ENCODE results near the gene SERPINA7.

- TF ChIP-seq, protein P1, sequence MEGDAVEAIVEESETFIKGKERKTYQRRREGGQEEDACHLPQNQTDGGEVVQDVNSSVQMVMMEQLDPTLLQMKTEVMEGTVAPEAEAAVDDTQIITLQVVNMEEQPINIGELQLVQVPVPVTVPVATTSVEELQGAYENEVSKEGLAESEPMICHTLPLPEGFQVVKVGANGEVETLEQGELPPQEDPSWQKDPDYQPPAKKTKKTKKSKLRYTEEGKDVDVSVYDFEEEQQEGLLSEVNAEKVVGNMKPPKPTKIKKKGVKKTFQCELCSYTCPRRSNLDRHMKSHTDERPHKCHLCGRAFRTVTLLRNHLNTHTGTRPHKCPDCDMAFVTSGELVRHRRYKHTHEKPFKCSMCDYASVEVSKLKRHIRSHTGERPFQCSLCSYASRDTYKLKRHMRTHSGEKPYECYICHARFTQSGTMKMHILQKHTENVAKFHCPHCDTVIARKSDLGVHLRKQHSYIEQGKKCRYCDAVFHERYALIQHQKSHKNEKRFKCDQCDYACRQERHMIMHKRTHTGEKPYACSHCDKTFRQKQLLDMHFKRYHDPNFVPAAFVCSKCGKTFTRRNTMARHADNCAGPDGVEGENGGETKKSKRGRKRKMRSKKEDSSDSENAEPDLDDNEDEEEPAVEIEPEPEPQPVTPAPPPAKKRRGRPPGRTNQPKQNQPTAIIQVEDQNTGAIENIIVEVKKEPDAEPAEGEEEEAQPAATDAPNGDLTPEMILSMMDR (IDR thresholded peaks at IDR 0.05; ENCODE audit: low read length): no peak
- no peak for TF ChIP-seq EZH2 (IDR thresholded peaks at IDR 0.05; ENCODE audit: borderline replicate concordance, low read length)
These were observed 16.3 kb downstream of the SERPINA7 start for GRCh38 chrX:106022238-106022637.

Data from OCI-LY1 (cell line).